ENCODE results near the gene GZMM. TPM values are rescaled to one million over a fixed set of nuclear protein-coding genes. Genes with fewer than 3 reads are reported as not detected.

GZMM gene
- total and polyA plus RNA-seq, 10 donors = 3.9 to 19.5 (median 14.9) TPM

GRCh38 chr19:588741-589692, 45.2 kb downstream of the GZMM start:
- no peak for TF ChIP-seq POLR2A (IDR thresholded peaks at IDR 0.05)
- no peak for TF ChIP-seq POLR2AphosphoS5 (IDR thresholded peaks at IDR 0.05)
- no peak for TF ChIP-seq CTCF (IDR thresholded peaks at IDR 0.05 in 8 of 11, conservative IDR thresholded peaks at IDR 0.05 in 3 of 11)
- intact Hi-C loops (cut with DNase I; ENCODE audit: low total_unique reads) = loop anchor here (10.0 kb wide), 1 partner anchor 146 kb away; no protein-coding TSS in a partner anchor
- peaks cover 14 to 43% (median 36%) of the 10 kb centered on the region in 6 donors for H3K4me1 ChIP-seq
- DNase-seq = no peak
- no peak overlapping the region for H3K27ac ChIP-seq
- peaks cover 8 to 95% (median 58%) of the 10 kb centered on the region in 7 donors for H3K27me3 ChIP-seq (replicated peaks in 1 of 7)
- no peaks in the 10 kb centered on the region for H3K9me3 ChIP-seq
- WGBS, 5 donors = 18 to 43% (median 21%) methylated on average over 7 to 54 of the region's 54 CpGs
- H3K36me3 ChIP-seq = no peaks in the 10 kb centered on the region
- peak overlapping the region in 2 of 8 donors; percentile 16 to 54 for H3K4me3 ChIP-seq

- no peak for DNase-seq
- intact Hi-C loops (cut with DNase I; ENCODE audit: low total_unique reads) = loop anchor here (10.0 kb wide), 1 partner anchor 145 kb away; no protein-coding TSS in a partner anchor
- no peaks in the 10 kb centered on the region for H3K36me3 ChIP-seq
- peaks cover 10 to 36% (median 29%) of the 10 kb centered on the region in 6 donors for H3K4me1 ChIP-seq
- TF ChIP-seq POLR2AphosphoS5 (IDR thresholded peaks at IDR 0.05) (no peak), CTCF (IDR thresholded peaks at IDR 0.05 in 8 of 11, conservative IDR thresholded peaks at IDR 0.05 in 3 of 11) (no peak), POLR2A (IDR thresholded peaks at IDR 0.05) (no peak)
- no peaks in the 10 kb centered on the region for H3K9me3 ChIP-seq
- peak within 1 kb of the TSS in 3 of 8 donors; percentile 18 to 62 (median 26) for H3K4me3 ChIP-seq
- 0 to 3% (median 1%) methylated on average over 3 to 110 of the region's 132 CpGs for WGBS, 5 donors
- H3K27ac ChIP-seq = no peak within 1 kb of the TSS
- H3K27me3 ChIP-seq (replicated peaks in 1 of 7) = peaks cover 8 to 95% (median 56%) of the 10 kb centered on the region in 7 donors
Measured at GRCh38 chr19:589693-590395, 46.0 kb downstream of the GZMM start, which contains the start of gene HCN2. Gene HCN2 (plus strand): TSS chr19:589881. CDS start chr19:589946, 65 bp downstream.

GRCh38 chr19:590396-590745, 46.5 kb downstream of the GZMM start:
- Histone ChIP-seq H3K9me3 (no peaks in the 10 kb centered on the region), H3K4me3 (peak overlapping the region in 3 of 8 donors; percentile 18 to 62 (median 26)), H3K27me3 (replicated peaks in 1 of 7) (peaks cover 8 to 89% (median 52%) of the 10 kb centered on the region in 7 donors), H3K4me1 (peaks cover 10 to 36% (median 29%) of the 10 kb centered on the region in 6 donors), H3K27ac (no peak overlapping the region), H3K36me3 (no peaks in the 10 kb centered on the region)
- intact Hi-C loops (cut with DNase I; ENCODE audit: low total_unique reads) = no loop called here
- WGBS, 5 donors = 0 to 2% (median 1%) methylated on average over 10 to 50 of the region's 50 CpGs; no CpG with 5 or more reads in 1 of the 5 donors
- DNase-seq = no peak
- no peak for TF ChIP-seq POLR2A (IDR thresholded peaks at IDR 0.05)
- no peak for TF ChIP-seq POLR2AphosphoS5 (IDR thresholded peaks at IDR 0.05)
- TF ChIP-seq CTCF (IDR thresholded peaks at IDR 0.05 in 8 of 11, conservative IDR thresholded peaks at IDR 0.05 in 3 of 11) = no peak

Measured in spleen (tissue), 11 donors.